ENCODE results near the gene PAPSS2. TPM values are rescaled to one million over a fixed set of nuclear protein-coding genes. Genes with fewer than 3 reads are reported as not detected.

The PAPSS2 gene
- total RNA-seq, 1 experiment from 2014 or later: 24.5 TPM

DNA sequence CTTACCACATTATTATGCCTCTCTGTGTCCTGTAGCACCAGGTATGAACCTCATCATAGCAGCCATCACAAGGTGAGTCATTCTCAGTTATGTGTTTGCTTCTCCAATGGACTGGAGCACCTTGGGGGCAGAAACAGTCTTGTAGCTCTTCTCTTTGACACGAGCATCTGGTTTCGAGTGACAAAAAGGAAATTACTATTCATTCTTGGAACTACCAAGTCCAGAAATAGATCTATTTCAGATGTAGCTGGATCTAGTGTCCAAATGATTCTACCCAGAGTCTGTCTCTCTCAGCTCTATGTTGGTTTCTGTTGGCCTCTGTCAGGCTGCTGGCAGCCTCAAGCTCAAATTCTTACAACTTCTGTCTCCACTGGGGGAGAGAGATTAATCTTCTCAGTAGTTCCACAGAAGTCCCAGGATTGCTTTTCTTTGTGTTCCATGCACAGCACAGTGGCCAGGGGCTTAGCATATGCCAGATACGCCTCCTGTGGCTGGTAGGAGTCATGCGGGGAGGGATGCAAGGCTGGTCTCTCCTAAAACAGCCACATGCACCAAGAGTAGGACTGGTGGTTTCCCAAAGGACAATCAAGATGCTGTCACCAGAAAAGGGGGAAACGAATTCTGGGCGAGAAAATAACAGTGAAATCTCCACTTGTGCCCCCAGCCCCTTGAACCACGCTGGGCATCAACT is 37.2 kb upstream of the PAPSS2 start:
- no peaks in the 10 kb centered on the region for H3K36me3 Mint-ChIP-seq (ENCODE audit: insufficient read depth in 1 of 3, low read depth in 3 of 3)
- Histone ChIP-seq H2BK5ac (ENCODE audit: insufficient read length, low read length) (no peak overlapping the region), H2AFZ (ENCODE audit: low read length) (no peak overlapping the region), H3K4me2 (ENCODE audit: insufficient read depth, insufficient read length, low read length) (no peak overlapping the region), H3K27ac (ENCODE audit: insufficient read length, low read depth, low read length) (no peak overlapping the region), H3K18ac (ENCODE audit: insufficient read length, low read depth, low read length) (no peak overlapping the region), H2BK20ac (ENCODE audit: low read depth, low read length, poor library complexity, severe bottlenecking) (no peak overlapping the region), H4K8ac (replicated peaks; ENCODE audit: insufficient read length, low read depth, low read length) (no peak overlapping the region), H2BK12ac (ENCODE audit: insufficient read length, low read depth, low read length) (no peak overlapping the region), H3T11ph (ENCODE audit: low read length) (no peak overlapping the region), H3K4me1 (ENCODE audit: insufficient read depth, low read length) (peaks cover 12% of the 10 kb centered on the region), H3K23me2 (ENCODE audit: insufficient read length, low read depth, low read length, poor library complexity, severe bottlenecking) (no peaks in the 10 kb centered on the region), H3K9ac (ENCODE audit: extremely low read depth, insufficient read length, low read length) (no peak overlapping the region), H4K20me1 (ENCODE audit: control insufficient read depth, insufficient read depth, insufficient read length) (no peaks in the 10 kb centered on the region), H4K5ac (ENCODE audit: insufficient read length, low read depth, low read length) (no peak overlapping the region), H2AK5ac (ENCODE audit: insufficient read length, low read length) (no peak overlapping the region), H4K91ac (ENCODE audit: insufficient read length, low read depth, low read length) (no peak overlapping the region), H3K79me2 (ENCODE audit: insufficient read depth, low read length) (no peaks in the 10 kb centered on the region), H2BK15ac (ENCODE audit: low read depth, low read length) (no peak overlapping the region), H3K27me3 (ENCODE audit: insufficient read depth, low read length) (no peaks in the 10 kb centered on the region), H3K56ac (ENCODE audit: insufficient read length, low read depth, low read length) (no peak overlapping the region), H3K4ac (ENCODE audit: low read depth, low read length) (no peak overlapping the region), H3K9me3 (ENCODE audit: control insufficient read depth, low read depth, low read length) (no peaks in the 10 kb centered on the region), H3K79me1 (ENCODE audit: insufficient read depth, low read depth, low read length, poor library complexity, severe bottlenecking) (no peaks in the 10 kb centered on the region), H3K23ac (ENCODE audit: insufficient read length, low read depth, low read length) (no peak overlapping the region), H2BK120ac (ENCODE audit: low read depth, low read length, poor library complexity, severe bottlenecking) (no peak overlapping the region), H3K14ac (ENCODE audit: insufficient read depth, low read length) (no peak overlapping the region)
- H3K4me1 Mint-ChIP-seq: peaks cover 70% of the 10 kb centered on the region in 2 experiments
- H3K4me3 Mint-ChIP-seq: no peak overlapping the region; a peak in 1 of 5 replicates
- peaks cover 2% of the 10 kb centered on the region; the same call in 1 of the 2 replicates for H3K27me3 Mint-ChIP-seq (ENCODE audit: low read depth)
- WGBS (ENCODE audit: extremely low coverage, insufficient read length, low lambda C conversion rate): no CpG with 5 or more reads among the region's 7 CpGs
- H3K27ac Mint-ChIP-seq: peak overlapping the region in 1 of 3 experiments; percentile 27; a peak in 2 of 7 replicates
- H3K9me3 Mint-ChIP-seq: no peaks in the 10 kb centered on the region
- peak; percentile 58 for DNase-seq
- TF ChIP-seq, protein P1, sequence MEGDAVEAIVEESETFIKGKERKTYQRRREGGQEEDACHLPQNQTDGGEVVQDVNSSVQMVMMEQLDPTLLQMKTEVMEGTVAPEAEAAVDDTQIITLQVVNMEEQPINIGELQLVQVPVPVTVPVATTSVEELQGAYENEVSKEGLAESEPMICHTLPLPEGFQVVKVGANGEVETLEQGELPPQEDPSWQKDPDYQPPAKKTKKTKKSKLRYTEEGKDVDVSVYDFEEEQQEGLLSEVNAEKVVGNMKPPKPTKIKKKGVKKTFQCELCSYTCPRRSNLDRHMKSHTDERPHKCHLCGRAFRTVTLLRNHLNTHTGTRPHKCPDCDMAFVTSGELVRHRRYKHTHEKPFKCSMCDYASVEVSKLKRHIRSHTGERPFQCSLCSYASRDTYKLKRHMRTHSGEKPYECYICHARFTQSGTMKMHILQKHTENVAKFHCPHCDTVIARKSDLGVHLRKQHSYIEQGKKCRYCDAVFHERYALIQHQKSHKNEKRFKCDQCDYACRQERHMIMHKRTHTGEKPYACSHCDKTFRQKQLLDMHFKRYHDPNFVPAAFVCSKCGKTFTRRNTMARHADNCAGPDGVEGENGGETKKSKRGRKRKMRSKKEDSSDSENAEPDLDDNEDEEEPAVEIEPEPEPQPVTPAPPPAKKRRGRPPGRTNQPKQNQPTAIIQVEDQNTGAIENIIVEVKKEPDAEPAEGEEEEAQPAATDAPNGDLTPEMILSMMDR (conservative IDR thresholded peaks at IDR 0.05): peak; percentile 48

Data from H9 (cell line).